Measurements from ENCODE around the gene TYMP. TPM values are rescaled to one million over a fixed set of nuclear protein-coding genes. Genes with fewer than 3 reads are reported as not detected.

The TYMP gene
- total and polyA plus RNA-seq, 2 of the 8 experiments (the other 6 are each of a cell fraction or from before 2014, with no cell fraction given) = 0.43 to 0.48 TPM

DNA sequence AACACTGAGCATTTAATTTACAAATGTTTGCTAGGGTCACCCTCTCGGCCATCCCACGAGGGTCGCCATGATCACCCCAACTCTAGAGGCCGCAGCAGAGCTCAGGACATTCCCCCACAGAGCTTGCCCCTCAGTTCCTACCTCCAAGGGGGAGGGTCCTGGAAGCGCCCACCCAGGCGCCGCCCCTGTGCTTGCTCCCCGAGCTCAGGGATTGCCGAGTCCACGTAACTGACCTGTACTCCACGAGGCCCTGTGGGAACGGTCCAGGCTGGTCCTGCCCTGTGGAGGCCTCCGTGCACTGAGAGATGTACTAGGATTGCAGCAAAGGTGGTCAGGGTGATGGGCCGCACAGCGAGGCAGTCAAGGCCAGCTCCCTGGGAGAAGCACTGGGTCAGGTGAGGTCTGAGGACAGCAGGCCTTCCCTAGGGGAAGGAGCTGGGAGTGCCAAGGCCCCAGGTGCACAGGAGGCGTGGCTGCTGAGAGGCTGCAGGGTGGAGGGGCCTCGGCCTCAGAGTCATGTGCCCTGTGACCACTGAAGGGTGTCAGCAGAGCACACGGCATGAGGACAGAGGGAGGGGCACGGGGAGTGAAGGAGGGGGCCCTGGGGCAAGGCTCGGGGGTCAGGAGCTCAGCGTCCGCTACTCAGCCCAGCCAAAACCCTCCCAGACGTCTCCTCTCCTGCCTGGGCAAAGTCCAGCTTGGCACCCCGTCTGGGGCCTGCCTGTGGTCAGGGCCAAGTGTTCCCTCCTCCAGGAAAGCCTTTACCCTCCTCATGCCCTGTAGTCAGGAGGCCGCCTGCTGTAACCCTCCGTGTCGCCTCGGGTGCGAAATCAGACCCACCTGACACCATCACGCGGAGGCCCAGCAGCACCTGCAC, 45.6 kb downstream of the TYMP start:
- CTCF ChIA-PET (ENCODE audit: partially characterized antibody) = interaction anchor here (1.1 to 5.6 kb wide), 6 partner anchors 8 to 212 kb away, joined by 3 to 54 read pairs (median 3); no protein-coding TSS in a partner anchor
- Histone ChIP-seq H3K4me2 (ENCODE audit: insufficient read depth in 1 of 2, low read depth in 2 of 2, low read length in 2 of 2) (no peak overlapping the region), H2AFZ (ENCODE audit: low read length) (no peak overlapping the region)

More for the DNA sequence above, 45.6 kb downstream of the TYMP start:
- DNase-seq (ENCODE audit: low read depth in 1 of 2, low spot score in 2 of 2) = no peak
- 0 out of 8 replicates have a peak, but pooled peaks cover 0 to 2% (median 0%) of the 10 kb centered on the region in 4 experiments for H3K36me3 ChIP-seq (ENCODE audit: control insufficient read depth in 2 of 4, insufficient read depth in 4 of 4, low read length in 3 of 4)
- H3K9me3 ChIP-seq (ENCODE audit: insufficient read depth in 2 of 2, low read depth in 1 of 2, low read length in 1 of 2) = no peaks in the 10 kb centered on the region
- H3K23me2 ChIP-seq (ENCODE audit: low read depth, low read length) = peaks cover 4% of the 10 kb centered on the region; the same call in 1 of the 2 replicates
- H3K56ac ChIP-seq (replicated peaks; ENCODE audit: insufficient read length, low read depth, low read length) = no peak overlapping the region
- H2BK120ac ChIP-seq (replicated peaks; ENCODE audit: low read depth, low read length) = no peak overlapping the region
- no peak overlapping the region; the same call in 1 of the 2 replicates for H3K18ac ChIP-seq (ENCODE audit: extremely low read depth, low read length)
- no peak for FAIRE-seq
- 0 out of 2 replicates have a peak overlapping the region, but pooled peaks have one; percentile 4 for H2BK5ac ChIP-seq (ENCODE audit: low read depth, low read length)
- H3K79me2 ChIP-seq (ENCODE audit: control insufficient read depth in 1 of 2, insufficient read depth in 2 of 2, low read length in 2 of 2) = no peaks in the 10 kb centered on the region
- TF ChIP-seq NRF1 (IDR thresholded peaks at IDR 0.05; ENCODE audit: low read depth, low read length) (no peak), EP300 (IDR thresholded peaks at IDR 0.05; ENCODE audit: borderline replicate concordance in 1 of 2, low read depth in 2 of 2, low read length in 2 of 2) (no peak), JUND (IDR thresholded peaks at IDR 0.05; ENCODE audit: low read length) (no peak), TCF12 (IDR thresholded peaks at IDR 0.05; ENCODE audit: low read depth, low read length) (no peak), EZH2 (IDR thresholded peaks at IDR 0.05; ENCODE audit: low read depth, low read length, severe bottlenecking) (no peak), SIX5 (IDR thresholded peaks at IDR 0.05; ENCODE audit: low read depth, low read length) (no peak), SP2 (IDR thresholded peaks at IDR 0.05; ENCODE audit: low read length) (no peak), SP1 (IDR thresholded peaks at IDR 0.05; ENCODE audit: low read depth, low read length) (no peak), YY1 (IDR thresholded peaks at IDR 0.05; ENCODE audit: low read depth, low read length) (no peak), KDM4A (IDR thresholded peaks at IDR 0.05; ENCODE audit: low read depth, low read length, severe bottlenecking) (no peak), KDM1A (IDR thresholded peaks at IDR 0.05; ENCODE audit: borderline replicate concordance, low read length) (no peak), JUN (IDR thresholded peaks at IDR 0.05; ENCODE audit: low read depth, low read length) (no peak)
- H3K4ac ChIP-seq (replicated peaks; ENCODE audit: insufficient read length, low read depth, low read length) = no peak overlapping the region
- POLR2A ChIA-PET (ENCODE audit: partially characterized antibody) = interaction anchor here (0.6 to 4.8 kb wide), 14 partner anchors 8 to 55 kb away, joined by 3 to 21 read pairs (median 6); no protein-coding TSS in a partner anchor
- H4K91ac ChIP-seq (replicated peaks; ENCODE audit: insufficient read length, low read length) = peak overlapping the region; percentile 41
- no peak overlapping the region for H4K5ac ChIP-seq (ENCODE audit: insufficient read length, low read depth, low read length)
- H3K9ac ChIP-seq (replicated peaks in 1 of 4; ENCODE audit: extremely low read depth in 1 of 4, low read depth in 3 of 4, low read length in 3 of 4) = no peak overlapping the region
- H3K14ac ChIP-seq (ENCODE audit: insufficient read length) = no peak overlapping the region
- H3K23ac ChIP-seq (ENCODE audit: insufficient read length) = no peak overlapping the region
- H4K20me1 ChIP-seq (replicated peaks in 1 of 2; ENCODE audit: control insufficient read depth in 1 of 2, insufficient read depth in 2 of 2, low read length in 2 of 2) = peaks cover 0 to 3% of the 10 kb centered on the region in 2 experiments
- H2BK12ac ChIP-seq (ENCODE audit: low read depth, low read length) = no peak overlapping the region; the same call in 1 of the 2 replicates
- H3K4me3 ChIP-seq (ENCODE audit: extremely low read depth in 1 of 4, insufficient read depth in 2 of 4, low read depth in 3 of 4, low read length in 4 of 4) = no peak overlapping the region
- no peaks in the 10 kb centered on the region for H3K79me1 ChIP-seq (ENCODE audit: low read depth, low read length)
- 88% methylated on average over 27 of the region's 31 CpGs; no CpG with 5 or more reads in 1 of the 2 experiments for WGBS, 2 experiments (ENCODE audit: extremely low coverage in 1 of 2, insufficient coverage in 1 of 2, insufficient read length in 1 of 2, insufficient replicate concordance in 2 of 2, low coverage in 1 of 2, low lambda C conversion rate in 2 of 2, missing lambda C conversion rate in 1 of 2)
- H2AK5ac ChIP-seq (ENCODE audit: low read depth, low read length) = no peak overlapping the region
- no peak overlapping the region for H3K27ac ChIP-seq (ENCODE audit: low read depth, low read length)
- no peak overlapping the region for H2BK20ac ChIP-seq (ENCODE audit: low read length)
- peaks cover 0 to 5% (median 0%) of the 10 kb centered on the region in 4 experiments; a peak in 4 of 7 replicates for H3K4me1 ChIP-seq (replicated peaks in 1 of 4; ENCODE audit: control insufficient read depth in 3 of 4, insufficient read depth in 4 of 4, low read length in 3 of 4)
- no peak overlapping the region for H4K8ac ChIP-seq (ENCODE audit: extremely low read depth, insufficient read depth, low read length)
- peaks cover 1 to 17% (median 13%) of the 10 kb centered on the region in 4 experiments; a peak in 6 of 7 replicates for H3K27me3 ChIP-seq (replicated peaks in 1 of 4; ENCODE audit: control insufficient read depth in 3 of 4, extremely low read depth in 1 of 4, insufficient read depth in 3 of 4, low read length in 3 of 4)
- H2BK15ac ChIP-seq (ENCODE audit: low read length) = no peak overlapping the region
